Stimulated activated CD4-positive, alpha-beta T cell treated with anti-CD3 and anti-CD28 coated beads, Interleukin-1b, Interleukin-23, amount 100 ng/mL, for 24 hours (primary cell): ENCODE data around the gene EPOP.

Experiments
- DNase-seq, 4 experiments: peaks; one replicate each; pipeline ENCODE4 v3.0.0-alpha.2; 2020; ENCODE audit warnings: low read depth in 4 of 4, low spot score in 1 of 4

EPOP gene

DNA sequence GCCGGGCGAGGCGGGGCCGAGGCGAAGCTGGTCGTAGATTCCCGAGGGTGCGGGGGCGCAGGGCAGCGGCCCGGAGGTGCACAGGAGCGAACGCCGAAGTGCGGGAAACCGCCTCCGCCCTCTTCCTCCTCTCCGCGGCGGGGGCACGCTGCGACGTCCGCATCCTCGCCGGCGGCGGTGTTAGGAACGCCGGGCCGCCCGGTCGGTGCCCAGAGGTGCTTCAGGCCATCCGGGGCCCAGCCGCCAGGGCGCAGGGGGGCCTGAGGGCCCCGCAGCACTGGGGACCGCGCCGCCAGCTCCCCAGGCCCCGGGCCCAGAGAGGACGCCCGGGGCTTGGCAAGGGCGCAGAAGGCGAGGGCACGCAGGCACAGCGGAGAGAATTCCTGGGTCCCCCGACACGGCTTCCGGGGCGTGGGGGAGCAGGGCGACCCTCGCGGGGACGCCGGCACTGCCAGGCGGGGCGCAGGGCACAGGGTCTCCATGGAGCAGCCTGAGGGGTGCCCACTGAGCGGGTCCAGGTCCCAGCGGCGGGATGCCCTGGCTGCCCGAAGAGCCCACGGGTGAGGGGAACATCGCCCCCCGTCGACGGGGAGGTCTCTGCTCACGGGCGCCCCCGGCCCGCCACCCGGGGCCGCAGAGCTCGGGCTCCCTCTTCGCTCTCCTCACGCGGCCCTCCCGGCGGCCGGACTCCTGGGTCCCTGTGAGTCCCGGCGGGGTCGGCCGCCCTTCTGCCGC, 576 bp downstream of the EPOP start:
- peak in 2 of 4 experiments; percentile 30 to 43 for DNase-seq

- DNase-seq, result no peak
Measured at GRCh38 chr17:38673707-38674013, 1.1 kb downstream of the EPOP start.

- no peak for DNase-seq
Measured at GRCh38 chr17:38672788-38673706, 1.7 kb downstream of the EPOP start.

GRCh38 chr17:38671939-38672720, 2.6 kb downstream of the EPOP start:
- DNase-seq, result no peak

GRCh38 chr17:38669520-38669919, 5.2 kb downstream of the EPOP start:
- no peak for DNase-seq

DNA sequence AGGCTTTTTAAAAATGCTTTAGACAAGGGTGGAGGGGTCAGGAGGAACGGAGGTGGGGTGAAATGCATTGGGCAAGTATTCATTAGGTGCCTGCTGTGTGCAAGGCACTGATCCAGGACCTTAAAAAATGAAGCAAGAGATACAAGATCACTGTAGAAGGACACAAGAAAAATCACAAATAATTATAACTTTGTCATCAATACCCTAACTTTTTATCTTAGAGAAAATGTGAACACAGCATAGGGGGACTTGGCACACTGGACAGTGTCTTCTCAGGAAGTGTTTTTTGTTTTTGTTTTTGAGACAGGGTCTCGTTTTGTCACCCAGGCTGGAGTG, 7.0 kb downstream of the EPOP start:
- no peak for DNase-seq

DNA sequence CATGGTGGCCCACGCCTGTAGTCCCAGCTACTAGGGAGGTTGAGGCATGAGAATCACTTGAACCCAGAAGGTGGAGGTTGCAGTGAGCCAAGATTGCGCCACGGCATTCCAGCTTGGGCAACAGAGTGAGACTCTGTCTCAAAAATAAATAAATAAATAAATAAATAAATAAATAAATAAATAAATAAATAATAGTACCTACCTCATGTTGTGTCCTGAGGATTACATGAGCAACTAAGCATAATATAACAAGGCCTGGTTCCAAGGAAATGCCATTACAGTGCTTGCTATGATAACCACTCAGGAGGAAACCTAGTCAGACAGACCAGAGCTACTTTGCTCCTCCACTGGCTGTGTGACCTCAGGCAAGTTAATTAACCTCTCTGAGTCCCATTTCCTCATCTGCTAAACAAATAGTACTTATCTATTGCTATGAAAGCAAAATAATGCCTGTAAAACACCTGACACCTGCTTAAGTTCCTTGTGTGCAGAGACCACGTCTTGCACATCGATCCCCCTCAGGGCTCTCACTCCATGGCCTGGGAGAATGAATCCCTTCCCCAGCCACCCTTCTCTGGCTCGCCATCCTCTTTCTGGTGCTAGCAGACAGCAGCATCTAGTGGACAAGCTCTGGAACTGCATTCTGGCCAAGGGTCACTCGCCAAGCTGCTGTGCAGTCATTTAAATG, 7.5 kb downstream of the EPOP start:
- DNase-seq, result peak in 1 of 4 experiments; percentile 34

DNA sequence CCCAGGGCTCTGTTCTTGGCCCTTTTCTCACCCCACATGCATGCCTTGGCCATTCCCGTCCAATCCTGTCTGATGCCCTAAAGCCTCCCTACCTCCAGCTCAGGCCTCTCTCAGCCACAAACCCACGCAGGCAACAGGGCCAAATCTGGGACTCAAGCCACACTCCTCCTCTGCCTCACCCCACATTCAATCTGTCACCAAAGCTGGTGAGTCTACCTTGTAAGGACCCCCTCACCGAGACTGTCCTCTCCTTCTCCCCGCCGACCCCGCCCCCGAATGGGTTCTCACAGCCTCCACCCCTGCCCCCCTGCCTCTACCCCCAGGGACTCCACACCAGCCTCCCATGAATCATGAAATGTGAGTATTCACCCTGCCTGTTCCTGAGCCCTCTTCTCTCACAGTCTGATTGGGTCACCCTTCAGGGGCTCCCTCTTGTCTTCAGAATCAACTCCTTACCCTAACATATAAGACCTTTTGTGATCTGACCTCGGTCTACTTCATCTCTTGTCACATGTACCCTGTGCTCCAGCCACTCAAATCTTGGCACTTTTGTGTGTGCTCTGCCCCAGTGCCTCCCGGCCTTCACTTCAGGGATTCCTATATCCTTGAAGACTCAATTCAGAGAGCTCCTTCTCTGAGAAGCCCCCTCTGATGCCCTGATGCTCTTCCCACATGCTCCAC, 10.7 kb downstream of the EPOP start:
- no peak for DNase-seq

GRCh38 chr17:38663125-38663751, 11.5 kb downstream of the EPOP start:
- DNase-seq, result no peak

DNA sequence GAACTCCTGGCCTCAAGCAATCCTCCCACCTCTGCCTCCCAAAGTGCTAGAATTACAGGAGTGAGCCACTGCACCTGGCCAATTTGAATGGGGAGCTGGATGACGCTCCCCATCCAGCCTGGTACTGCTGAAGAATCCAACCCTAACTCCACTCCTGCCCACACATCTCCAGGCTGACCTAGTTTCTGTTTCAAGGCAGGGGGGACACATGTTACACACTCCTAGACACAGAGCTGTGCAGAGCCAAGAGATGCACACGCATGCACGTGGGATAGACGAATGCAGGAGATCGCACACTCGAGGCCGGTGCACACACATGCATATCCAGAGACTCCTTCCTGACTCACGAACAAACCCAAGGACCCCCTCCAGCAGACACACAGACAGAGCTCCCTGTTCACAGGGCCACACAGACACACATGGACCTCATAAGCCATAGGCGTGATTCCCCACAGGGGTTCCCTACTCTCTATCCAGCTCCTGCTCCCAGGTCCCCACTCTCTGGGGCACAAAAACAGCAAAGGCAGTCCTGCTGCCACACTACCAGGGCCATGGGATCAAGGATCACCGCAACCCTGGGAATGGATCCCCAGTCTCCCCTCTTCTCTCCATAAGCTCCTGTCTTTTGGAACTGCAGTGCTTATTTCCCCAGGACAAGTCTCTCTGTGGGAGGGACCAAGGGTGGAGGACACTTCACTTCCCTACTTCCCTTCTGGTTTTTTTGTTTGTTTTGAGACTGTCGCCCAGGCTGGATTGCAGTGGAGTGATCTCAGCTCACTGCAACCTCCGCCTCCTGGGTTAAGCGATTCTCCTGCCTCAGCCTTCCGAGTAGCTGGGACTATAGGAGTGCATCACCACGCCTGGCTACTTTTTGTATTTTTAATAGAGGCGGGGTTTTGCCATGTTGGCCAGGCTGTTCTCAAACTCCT, 14.4 kb downstream of the EPOP start:
- DNase-seq, result no peak

DNA sequence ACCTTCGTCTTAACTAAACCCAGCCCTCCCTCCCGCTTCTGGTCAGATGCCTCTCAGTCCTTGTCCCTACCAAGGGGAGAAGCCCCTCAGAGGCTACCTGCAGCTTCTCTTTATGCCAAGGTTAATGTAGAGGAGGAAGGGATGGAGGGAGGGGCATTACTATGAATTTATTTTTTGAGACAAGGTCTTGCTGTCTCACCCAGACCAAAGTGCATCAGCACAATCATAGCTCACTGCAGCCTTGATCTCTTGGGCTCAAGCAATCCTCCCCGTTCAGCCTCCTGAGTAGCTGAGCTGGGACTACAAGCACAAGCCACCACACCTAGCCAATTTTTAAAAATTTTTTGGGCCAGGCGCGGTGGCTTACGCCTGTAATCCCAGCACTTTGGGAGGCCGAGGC, 15.3 kb downstream of the EPOP start:
- no peak for DNase-seq

- DNase-seq, result no peak
Measured at GRCh38 chr17:38658741-38659345, 15.9 kb downstream of the EPOP start.

GRCh38 chr17:38657824-38658740, 16.7 kb downstream of the EPOP start:
- no peak for DNase-seq

GRCh38 chr17:38656959-38657823, 17.6 kb downstream of the EPOP start:
- DNase-seq, result no peak

GRCh38 chr17:38654411-38655398, 20.1 kb downstream of the EPOP start:
- DNase-seq, result no peak

GRCh38 chr17:38653679-38654078, 21.1 kb downstream of the EPOP start:
- DNase-seq, result no peak
